ENCODE data around the gene RNF11.

DNA sequence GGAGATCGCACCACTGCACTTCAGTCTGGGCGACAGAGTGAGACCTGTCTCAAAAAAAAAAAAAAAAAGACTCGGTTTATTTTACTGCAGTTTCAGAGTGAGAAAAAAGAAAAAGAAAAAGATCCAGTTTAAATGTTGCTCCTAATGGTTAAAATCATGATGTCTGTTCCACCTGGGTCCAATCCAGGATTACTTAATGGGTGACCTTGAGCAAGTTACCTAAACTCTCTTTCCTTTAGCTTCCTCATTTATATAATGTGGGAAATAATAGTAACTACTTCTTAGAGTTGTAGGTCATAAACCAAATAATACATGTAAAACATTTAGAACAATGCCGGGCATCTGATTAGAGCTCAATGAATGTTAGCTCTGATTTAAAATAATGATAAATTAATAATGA lies 19.4 kb upstream of the RNF11 start:
- TF ChIP-seq POLR2A (IDR thresholded peaks at IDR 0.05) (no peak), CTCF (IDR thresholded peaks at IDR 0.05 in 4 of 5, conservative IDR thresholded peaks at IDR 0.05 in 1 of 5) (no peak)

All from gastrocnemius medialis (tissue), 4 donors.